Keratinocyte (primary cell): ENCODE results near the gene NOL12.

Source experiments
- EZH2 ChIP-seq: IDR thresholded peaks from one replicate; pipeline ENCODE4 v1.6.1; 2012; ENCODE audit warnings: inconsistent platforms, mild to moderate bottlenecking, low read length, moderate library complexity
- TF ChIP-seq, protein P1 (sequence below), 3 experiments: IDR thresholded peaks in 1 of 3; conservative IDR thresholded peaks in 1 of 3; optimal IDR thresholded peaks in 1 of 3; 2 replicates in 2 of 3; 3 replicates in 1 of 3; pipeline versions ENCODE3 to v1.5.1; 2011; ENCODE audit warnings: low read length in 3 of 3, mild to moderate bottlenecking in 3 of 3, moderate library complexity in 2 of 3, control low read depth in 1 of 3, inconsistent platforms in 1 of 3; ENCODE audit not compliant: insufficient read depth in 2 of 3; ENCODE audit errors: extremely low read depth in 1 of 3

DNA sequence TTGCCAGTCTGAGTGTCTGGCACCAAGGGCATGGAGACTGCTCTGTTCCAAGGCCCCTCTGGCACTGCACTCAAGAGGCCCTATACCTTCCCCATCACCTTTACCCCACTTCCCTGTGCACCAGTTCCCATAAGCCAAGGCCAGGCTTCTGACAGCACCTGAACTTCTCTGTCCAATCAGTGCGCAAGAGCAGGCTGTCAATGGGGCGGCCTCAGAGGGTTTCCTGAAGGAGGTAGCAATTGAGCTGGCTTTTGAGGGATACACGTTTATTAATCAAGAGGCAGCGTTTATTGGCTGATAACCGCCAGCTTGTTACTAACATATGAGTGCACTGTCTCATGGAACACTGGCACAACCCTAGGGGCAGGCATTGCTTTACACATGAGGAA, 44.6 kb upstream of the NOL12 start:
- TF ChIP-seq, protein P1, sequence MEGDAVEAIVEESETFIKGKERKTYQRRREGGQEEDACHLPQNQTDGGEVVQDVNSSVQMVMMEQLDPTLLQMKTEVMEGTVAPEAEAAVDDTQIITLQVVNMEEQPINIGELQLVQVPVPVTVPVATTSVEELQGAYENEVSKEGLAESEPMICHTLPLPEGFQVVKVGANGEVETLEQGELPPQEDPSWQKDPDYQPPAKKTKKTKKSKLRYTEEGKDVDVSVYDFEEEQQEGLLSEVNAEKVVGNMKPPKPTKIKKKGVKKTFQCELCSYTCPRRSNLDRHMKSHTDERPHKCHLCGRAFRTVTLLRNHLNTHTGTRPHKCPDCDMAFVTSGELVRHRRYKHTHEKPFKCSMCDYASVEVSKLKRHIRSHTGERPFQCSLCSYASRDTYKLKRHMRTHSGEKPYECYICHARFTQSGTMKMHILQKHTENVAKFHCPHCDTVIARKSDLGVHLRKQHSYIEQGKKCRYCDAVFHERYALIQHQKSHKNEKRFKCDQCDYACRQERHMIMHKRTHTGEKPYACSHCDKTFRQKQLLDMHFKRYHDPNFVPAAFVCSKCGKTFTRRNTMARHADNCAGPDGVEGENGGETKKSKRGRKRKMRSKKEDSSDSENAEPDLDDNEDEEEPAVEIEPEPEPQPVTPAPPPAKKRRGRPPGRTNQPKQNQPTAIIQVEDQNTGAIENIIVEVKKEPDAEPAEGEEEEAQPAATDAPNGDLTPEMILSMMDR (optimal IDR thresholded peaks at IDR 0.05 in 1 of 3, IDR thresholded peaks at IDR 0.05 in 1 of 3, conservative IDR thresholded peaks at IDR 0.05 in 1 of 3; ENCODE audit: extremely low read depth in 1 of 3, insufficient read depth in 2 of 3, low read length in 3 of 3) = no peak
- no peak for TF ChIP-seq EZH2
